GM19193 (cell line): Measurements from ENCODE around the gene MATCAP1.
A peak's percentile ranks its signal among the peaks of the same experiment; 100 is the strongest.

Source experiments
- POLR2A ChIP-seq: IDR thresholded peaks from 4 replicates; pipeline ENCODE4 v1.6.1; 2011; ENCODE audit not compliant: insufficient read depth, insufficient read length; ENCODE audit errors: extremely low read depth

Gene MATCAP1

DNA sequence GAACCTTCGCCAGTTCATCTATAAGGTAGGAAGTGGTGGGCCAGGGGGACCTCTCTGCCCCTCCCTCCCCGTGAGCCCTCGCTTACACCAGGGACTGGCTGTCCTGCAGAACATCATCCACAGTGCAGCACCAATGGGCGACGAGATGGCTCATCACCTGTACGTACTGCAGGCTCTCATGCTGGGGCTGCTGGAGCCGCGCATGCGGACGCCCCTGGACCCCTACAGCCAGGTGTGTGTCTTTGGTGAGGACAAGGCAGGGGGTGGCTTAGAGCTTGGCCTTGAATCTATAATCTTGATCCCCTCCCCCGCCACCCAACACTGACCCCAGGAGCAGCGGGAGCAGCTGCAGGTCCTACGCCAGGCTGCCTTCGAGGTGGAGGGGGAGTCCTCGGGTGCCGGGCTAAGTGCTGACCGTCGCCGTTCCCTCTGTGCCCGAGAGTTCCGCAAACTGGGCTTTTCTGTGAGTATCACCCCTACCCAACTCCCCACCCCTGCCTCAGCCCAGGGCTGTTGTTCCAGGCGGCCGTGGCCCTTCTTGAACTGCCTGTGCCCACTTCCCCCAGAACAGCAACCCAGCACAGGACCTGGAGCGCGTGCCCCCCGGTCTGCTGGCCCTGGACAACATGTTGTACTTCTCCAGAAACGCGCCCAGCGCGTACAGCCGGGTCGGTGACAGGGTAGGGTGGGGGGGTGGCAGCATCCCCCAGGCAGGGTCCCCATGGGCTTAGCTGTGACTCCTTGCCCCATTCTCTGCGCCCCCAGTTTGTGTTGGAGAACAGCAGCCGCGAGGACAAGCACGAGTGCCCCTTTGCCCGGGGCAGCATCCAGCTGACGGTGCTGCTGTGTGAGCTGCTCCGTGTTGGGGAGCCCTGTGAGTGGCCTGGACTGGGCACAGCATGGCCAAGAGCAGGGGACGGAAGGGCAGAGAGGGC, 17.9 kb upstream of the MATCAP1 start:
- no peak for TF ChIP-seq POLR2A

DNA sequence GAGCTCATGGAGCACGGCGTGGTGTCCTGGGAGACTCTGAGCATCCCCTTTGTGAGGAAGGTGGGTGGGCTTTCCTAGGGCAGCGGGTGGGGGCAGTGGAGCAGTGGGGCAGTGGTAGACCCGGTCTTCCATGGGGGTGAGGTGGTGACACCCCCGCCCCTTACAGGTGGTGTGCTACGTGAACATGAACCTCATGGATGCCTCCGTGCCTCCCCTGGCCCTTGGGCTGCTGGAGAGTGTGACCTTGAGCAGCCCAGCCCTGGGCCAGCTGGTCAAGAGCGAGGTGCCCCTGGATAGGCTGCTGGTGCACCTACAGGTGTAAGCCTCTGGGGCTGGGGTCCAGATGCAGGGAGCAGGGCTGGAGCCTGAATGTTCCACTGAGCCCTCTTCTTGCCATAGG, 16.7 kb upstream of the MATCAP1 start:
- TF ChIP-seq POLR2A = no peak

GRCh38 chr16:67199808-67200198, 16.0 kb upstream of the MATCAP1 start:
- TF ChIP-seq POLR2A = no peak

DNA sequence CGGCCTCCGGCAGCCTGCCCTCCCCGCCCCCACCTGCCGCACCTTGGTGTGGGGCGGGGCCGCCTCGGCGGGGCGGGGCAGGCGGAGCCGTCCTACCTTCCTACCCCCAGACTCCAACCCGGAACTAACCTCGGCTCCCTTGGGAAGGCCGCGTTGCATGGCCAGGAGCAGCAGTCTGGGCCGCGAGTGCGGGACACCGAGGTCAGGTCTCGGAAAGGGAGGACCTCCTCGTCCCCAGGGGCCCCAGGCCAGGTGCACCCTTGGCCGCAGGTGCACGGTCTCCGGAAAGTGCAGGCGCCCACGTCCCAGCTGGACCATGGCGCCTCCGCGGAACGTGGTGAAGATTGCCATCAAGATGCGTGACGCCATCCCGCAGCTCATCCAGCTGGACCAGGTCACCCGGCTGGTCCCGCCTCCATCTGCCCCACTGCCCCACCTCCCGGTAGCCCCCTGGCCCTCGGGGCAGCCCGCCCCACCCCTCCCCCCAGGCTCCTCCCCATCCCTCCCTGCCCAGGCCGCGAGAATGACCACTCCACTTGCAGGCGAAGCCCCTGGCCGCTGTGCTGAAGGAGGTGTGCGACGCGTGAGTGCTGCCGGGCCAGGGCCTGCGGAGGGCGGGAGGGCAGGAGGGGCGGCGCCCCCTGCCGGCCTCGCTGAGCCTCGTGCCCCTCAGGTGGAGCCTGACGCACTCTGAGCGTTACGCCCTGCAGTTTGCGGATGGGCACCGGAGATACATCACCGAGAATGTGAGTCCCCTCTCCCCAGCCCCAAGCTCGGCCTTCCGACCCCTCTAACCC, 15.4 kb upstream of the MATCAP1 start, which contains the start of gene ELMO3:
ELMO3 (plus strand) TSS at position 121 of the 797 bp plus-strand sequence; CDS start at position 317, 196 bp downstream.
- TF ChIP-seq POLR2A = no peak

DNA sequence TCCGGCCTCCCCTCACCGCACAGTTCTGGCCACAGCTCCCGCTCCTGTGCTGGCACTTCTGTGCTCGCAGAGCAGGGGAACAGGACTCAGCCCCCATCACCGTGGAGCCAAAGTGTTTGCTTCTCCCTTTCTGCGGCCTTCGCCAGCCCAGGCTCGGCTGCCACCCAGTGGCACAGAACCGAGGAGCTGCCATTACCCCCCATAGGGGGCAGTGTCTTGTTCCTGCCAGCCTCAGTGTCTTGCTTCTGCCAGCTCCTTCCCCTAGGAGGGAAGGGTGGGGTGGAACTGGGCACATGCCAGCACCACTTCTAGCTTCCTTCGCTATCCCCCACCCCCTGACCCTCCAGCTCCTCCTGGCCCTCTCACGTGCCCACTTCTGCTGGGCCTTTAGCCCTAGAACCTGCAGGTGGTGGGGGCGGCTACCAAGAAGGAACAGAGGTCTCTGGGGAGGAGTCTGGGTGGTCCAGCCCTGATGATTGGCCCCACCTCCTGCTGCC, 14.5 kb upstream of the MATCAP1 start:
- no peak for TF ChIP-seq POLR2A

DNA sequence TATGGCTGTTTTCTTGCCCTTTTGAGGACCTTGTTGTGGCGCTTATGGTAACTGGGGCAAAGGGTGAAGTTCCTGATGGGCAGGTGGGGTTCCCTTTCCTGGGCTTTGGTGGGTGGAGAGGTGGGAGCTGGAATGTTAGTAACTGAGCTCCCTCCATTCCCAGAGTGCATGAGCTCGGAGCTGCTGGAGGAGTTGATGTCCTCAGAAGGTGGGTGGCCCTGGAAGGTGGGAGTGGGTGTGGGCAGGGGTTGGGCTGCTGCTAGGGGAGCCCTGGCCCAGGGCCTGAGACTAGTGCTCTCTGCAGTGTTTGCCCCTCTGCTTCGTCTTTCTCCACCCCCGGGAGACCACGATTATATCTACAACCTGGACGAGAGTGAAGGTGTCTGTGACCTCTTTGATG, 13.9 kb upstream of the MATCAP1 start:
- TF ChIP-seq POLR2A = no peak

DNA sequence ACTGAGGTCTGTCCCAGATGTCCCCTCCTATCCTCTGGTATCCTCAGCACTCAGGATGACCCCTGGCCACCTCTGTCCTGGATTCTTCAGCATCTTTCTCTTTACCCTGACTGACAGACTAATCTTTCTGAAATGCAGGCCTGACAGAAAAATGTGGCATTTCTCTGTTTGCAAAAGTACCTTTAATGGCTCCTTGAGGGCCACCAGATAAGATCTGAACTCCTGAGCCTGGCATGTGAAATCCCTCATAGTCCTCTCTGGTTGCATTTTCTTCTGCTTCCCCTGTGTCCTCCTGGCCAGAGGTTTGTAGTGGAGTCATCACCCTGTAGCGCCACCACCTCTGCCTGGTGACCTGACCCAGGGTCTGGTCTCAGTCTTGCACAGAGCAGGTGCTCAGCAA, 13.1 kb upstream of the MATCAP1 start:
- no peak for TF ChIP-seq POLR2A

- TF ChIP-seq POLR2A = no peak
Measured at GRCh38 chr16:67195676-67196075, 11.9 kb upstream of the MATCAP1 start.

GRCh38 chr16:67194260-67194659, 10.5 kb upstream of the MATCAP1 start:
- no peak for TF ChIP-seq POLR2A

GRCh38 chr16:67193536-67193935, 9.8 kb upstream of the MATCAP1 start:
- no peak for TF ChIP-seq POLR2A

- TF ChIP-seq POLR2A = no peak
Measured at GRCh38 chr16:67192781-67193361, 9.1 kb upstream of the MATCAP1 start.

- peak; percentile 87 for TF ChIP-seq POLR2A
Measured at GRCh38 chr16:67191995-67192681, 8.4 kb upstream of the MATCAP1 start, which contains the start of gene E2F4. E2F4 (plus strand) TSS chr16:67192155; CDS start chr16:67192228, 73 bp downstream.

GRCh38 chr16:67191411-67191994, 7.7 kb upstream of the MATCAP1 start:
- no peak for TF ChIP-seq POLR2A
